K562 (cell line): Measurements from ENCODE around the gene RGS5. TPM values are rescaled to one million over a fixed set of nuclear protein-coding genes. Genes with fewer than 3 reads are reported as not detected.

Experiments used
- ATAC-seq: fragments of 200-7000 bp; cut with Tn5 transposase; 3 replicates; pipeline ENCODE4 v1.9.1; 2020; ENCODE audit warnings: moderate library complexity
- BruUV-seq: library from RNA; stranded (reverse); fragments of 400-500 nt; replicated peaks from 2 replicates; lab custom pipeline; 2021; lab: Mats Ljungman, UMichigan
- CTCF ChIA-PET: fragments of 300-600 bp; formaldehyde crosslinking; extraction: SDS; loops from one replicate; lab custom pipeline; 2021; ENCODE audit warnings: low intra/inter-chr PET ratio; lab: Yijun Ruan, JAX
- POLR2A ChIA-PET: fragments of 300-600, 350-650 bp; sonication (Branson Sonifier 250); formaldehyde crosslinking; extraction: SDS; loops from one replicate; lab custom pipeline; 2021; ENCODE audit warnings: antibody characterized with exemption, inconsistent platforms; lab: Yijun Ruan, JAX
- DNase-seq, 4 experiments: peaks; one replicate each; pipeline versions ENCODE4 v3.0.0 to v3.0.0-alpha.2; 2011 to 2018; ENCODE audit warnings: low spot score in 3 of 4, mixed read lengths in 3 of 4; ENCODE audit errors: extremely low read depth in 1 of 4
- FAIRE-seq: peaks from 2 replicates; lab custom pipeline; 2011; peaks lifted over from hg19 to GRCh38; lab: Jason Lieb, UNC
- H2AFZ ChIP-seq: 2 replicates; pipeline ENCODE4 v1.6.0; 2011; ENCODE audit warnings: low read depth, low read length, control low read depth, inconsistent platforms
- H3K27ac ChIP-seq: fragments of 200-600 bp; 3 replicates; pipeline ENCODE4 v1.8.0; 2011; ENCODE audit warnings: low read depth, mild to moderate bottlenecking, control low read depth, inconsistent platforms, low read length, moderate library complexity, mixed read lengths; ENCODE audit errors: extremely low read depth
- H3K27me3 ChIP-seq, 2 experiments: fragments of 300-600 bp in 1 of 2; 2 replicates in 1 of 2; 3 replicates in 1 of 2; pipeline versions ENCODE4 v1.6.0 to v1.8.0; 2011; ENCODE audit warnings: inconsistent platforms in 2 of 2, low read length in 2 of 2, mild to moderate bottlenecking in 1 of 2, mixed read lengths in 1 of 2, moderate library complexity in 1 of 2; ENCODE audit not compliant: control insufficient read depth in 2 of 2, insufficient read depth in 2 of 2
- H3K36me3 ChIP-seq: fragments of 300-600 bp; 3 replicates; pipeline ENCODE4 v1.8.0; 2011; ENCODE audit warnings: mild to moderate bottlenecking, low read length, inconsistent platforms; ENCODE audit not compliant: control insufficient read depth, insufficient read depth
- H3K4me1 ChIP-seq, 2 experiments: fragments of 200-600 bp in 1 of 2; replicated peaks in 1 of 2; 2 replicates in 1 of 2; 3 replicates in 1 of 2; pipeline versions ENCODE4 v1.5.1 to v1.8.0; 2011; ENCODE audit warnings: inconsistent platforms in 2 of 2, low read length in 2 of 2, mild to moderate bottlenecking in 1 of 2, mixed read lengths in 1 of 2, moderate library complexity in 1 of 2; ENCODE audit not compliant: control insufficient read depth in 2 of 2, insufficient read depth in 2 of 2
- H3K4me2 ChIP-seq: 2 replicates; pipeline ENCODE4 v1.6.1; 2011; ENCODE audit warnings: low read length, control low read depth, inconsistent platforms, mixed read lengths; ENCODE audit not compliant: insufficient read depth
- H3K4me3 ChIP-seq: fragments of 200-600 bp; sonication (generic), shearing (Covaris generic); 2 replicates; pipeline ENCODE4 v1.5.1; 2016; ENCODE audit warnings: control low read depth, inconsistent platforms
- H3K79me2 ChIP-seq: fragments of 200-600 bp; 3 replicates; pipeline ENCODE4 v1.8.0; 2011; ENCODE audit warnings: low read length, inconsistent platforms; ENCODE audit not compliant: control insufficient read depth, insufficient read depth
- H3K9ac ChIP-seq, 2 experiments: 2 replicates each; pipeline versions ENCODE4 v1.6.0 to v1.6.1; 2011; ENCODE audit warnings: low read depth in 2 of 2, low read length in 2 of 2, control low read depth in 1 of 2, inconsistent platforms in 1 of 2, mild to moderate bottlenecking in 1 of 2, mixed read lengths in 1 of 2; ENCODE audit not compliant: insufficient read depth in 1 of 2
- H3K9me1 ChIP-seq: one replicate; pipeline ENCODE4 v1.6.0; 2011; ENCODE audit warnings: inconsistent platforms, mild to moderate bottlenecking, low read length, moderate library complexity; ENCODE audit not compliant: control insufficient read depth, insufficient read depth
- H3K9me3 ChIP-seq: replicated peaks from 2 replicates; pipeline ENCODE4 v1.5.1; 2011; ENCODE audit warnings: low read depth, low read length, inconsistent platforms; ENCODE audit not compliant: control insufficient read depth, insufficient read depth
- H4K20me1 ChIP-seq: replicated peaks from 2 replicates; pipeline ENCODE4 v1.6.1; 2011; ENCODE audit warnings: low read length, inconsistent platforms, mixed read lengths; ENCODE audit not compliant: control insufficient read depth, insufficient read depth
- C11orf30 ChIP-seq: fragments of 450-650 bp; IDR thresholded peaks from 2 replicates; pipeline ENCODE4 v1.6.1; 2016; ENCODE audit warnings: low read depth, mild to moderate bottlenecking
- CLOCK ChIP-seq: fragments of 250-450 bp; sonication (Bioruptor Pico); IDR thresholded peaks from 2 replicates; pipeline ENCODE4 v1.4.0; 2020; ENCODE audit warnings: mild to moderate bottlenecking, moderate library complexity, borderline replicate concordance
- MAFF ChIP-seq: IDR thresholded peaks from 2 replicates; pipeline ENCODE4 v1.6.1; 2012; ENCODE audit warnings: low read length, improper control_type of control experiment
- MAFG ChIP-seq: fragments of 450-650 bp; conservative IDR thresholded peaks from 2 replicates; pipeline ENCODE4 v1.6.1; 2016; ENCODE audit warnings: missing genetic modification characterization, missing compliant biosample characterization
- MAFK ChIP-seq: IDR thresholded peaks from 2 replicates; pipeline ENCODE4 v1.6.1; 2011; ENCODE audit warnings: low read length, improper control_type of control experiment
- MXI1 ChIP-seq: IDR thresholded peaks from 2 replicates; pipeline ENCODE4 v1.6.1; 2011; ENCODE audit warnings: low read depth, mild to moderate bottlenecking, improper control_type of control experiment, low read length
- NFRKB ChIP-seq: fragments of 450-650 bp; IDR thresholded peaks from 2 replicates; pipeline ENCODE4 v1.6.1; 2016; ENCODE audit warnings: low read depth
- TGIF2 ChIP-seq: sonication (generic); formaldehyde crosslinking; IDR thresholded peaks from 2 replicates; pipeline ENCODE4 v1.8.1; 2022; ENCODE audit warnings: mild to moderate bottlenecking, missing genetic modification reagents, moderate library complexity
- ZMIZ1 ChIP-seq, 2 experiments: fragments of 150-350 bp in 1 of 2; IDR thresholded peaks; 2 replicates each; pipeline ENCODE4 v1.6.1; 2012 to 2016; ENCODE audit warnings: low read depth in 2 of 2, low read length in 2 of 2, mild to moderate bottlenecking in 1 of 2, moderate library complexity in 1 of 2
- ZNF316 ChIP-seq: fragments of 450-650 bp; IDR thresholded peaks from 2 replicates; pipeline ENCODE4 v1.6.1; 2016
- ZNF431 ChIP-seq: sonication (generic); formaldehyde crosslinking; IDR thresholded peaks from 2 replicates; pipeline ENCODE4 v1.8.0; 2022; ENCODE audit warnings: mild to moderate bottlenecking, missing genetic modification reagents
- WGBS: fragments of 100-300 bp; shearing (Covaris generic); methylation state at CpG from one replicate; pipeline ENCODE4 v1.1.6; 2016; ENCODE audit warnings: low coverage, mixed read lengths; ENCODE audit not compliant: insufficient coverage; ENCODE audit errors: missing lambda C conversion rate; 5-methylcytosine and 5-hydroxymethylcytosine counted together
- in situ Hi-C: fragments of 300-500 bp; cut with MboI; formaldehyde crosslinking; loops from 4 replicates; pipeline ENCODE4 v1.15.0; 2018; ENCODE audit warnings: inconsistent platforms, mixed read lengths
- intact Hi-C: fragments of 100-400 bp; cut with micrococcal nuclease; formaldehyde crosslinking; loops from 2 replicates; pipeline ENCODE4 v1.14.2; 2022
- polyA plus RNA-seq, 8 experiments: library from polyadenylated mRNA; depleted of rRNA in 4 of 8; stranded (reverse) in 5 of 8; unstranded in 3 of 8; fragments of >200 nt; fragmentation: Nextera tagmentation in 2 of 8; fragmentation: Illumina TruSeq in 1 of 8; extraction: Ambion mirVana in 2 of 8; extraction: Trizol in 1 of 8; gene quantifications; 2 replicates each; pipeline versions ENCODE4 v1.2.1 to v1.2.3, GENCODE V29; 2011 to 2014; ENCODE audit warnings: inconsistent platforms in 1 of 8, missing spikeins in 1 of 8
- total RNA-seq, 7 experiments: library from RNA; depleted of rRNA in 6 of 7; stranded (reverse); fragments of >200 nt in 6 of 7; fragmentation: Illumina TruSeq in 2 of 7; extraction: Trizol in 2 of 7; gene quantifications; 2 replicates each; pipeline versions ENCODE4 v1.2.1 to v1.2.3, GENCODE V29; 2011 to 2021; ENCODE audit warnings: low replicate concordance in 1 of 7
- TF ChIP-seq, protein P1 (sequence below): fragments of 450-650 bp; formaldehyde crosslinking; IDR thresholded peaks from 2 replicates; pipeline ENCODE4 v1.4.0; 2020; ENCODE audit warnings: mild to moderate bottlenecking, moderate library complexity
- TF ChIP-seq, protein P2 (sequence below): fragments of 200-800 bp; sonication (Bioruptor generic); IDR thresholded peaks from 2 replicates; pipeline ENCODE4 v1.6.1; 2017; ENCODE audit warnings: missing genetic modification characterization, missing compliant biosample characterization

Gene RGS5
- total and polyA plus RNA-seq, 9 of the 15 experiments (the other 6 are each of a cell fraction or from before 2014, with no cell fraction given) = 0.71 to 5.3 (median 2.4) TPM

- H3K79me2 ChIP-seq = no peaks in the 10 kb centered on the region
- in situ Hi-C loops = no loop called here
- WGBS = 0% methylated on average over 2 of the region's 2 CpGs
Measured at GRCh38 chr1:163128282-163128681, 74.4 kb downstream of the RGS5 start.

More at GRCh38 chr1:163128282-163128681, 74.4 kb downstream of the RGS5 start:
- no peaks in the 10 kb centered on the region; a peak in 1 of 5 replicates for H3K27me3 ChIP-seq
- H3K36me3 ChIP-seq = no peaks in the 10 kb centered on the region
- H3K4me1 ChIP-seq = no peaks in the 10 kb centered on the region
- ATAC-seq (no peak), FAIRE-seq (no peak), DNase-seq (no peak)
- BruUV-seq = no TSS peak
- no peak overlapping the region for H2AFZ ChIP-seq
- H3K9ac ChIP-seq = no peak overlapping the region
- intact Hi-C loops = no loop called here
- ChIA-PET CTCF (no interaction called here), POLR2A (interaction anchor here (0.7 to 1.4 kb wide), 2 partner anchors 53 to 249 kb away, joined by 3 read pairs; no protein-coding TSS in a partner anchor)
- H3K27ac ChIP-seq = no peak overlapping the region
- no peak overlapping the region for H3K4me3 ChIP-seq
- H4K20me1 ChIP-seq = no peaks in the 10 kb centered on the region
- no peaks in the 10 kb centered on the region for H3K9me3 ChIP-seq
- no peak overlapping the region for H3K4me2 ChIP-seq
- peak; percentile 88 for TF ChIP-seq ZNF316
- TF ChIP-seq NFRKB = no peak
- peak; percentile 64; the same call in 1 of the 2 replicates for TF ChIP-seq MAFF
- no peak for TF ChIP-seq TGIF2 (CRISPR knock-in tag)
- peak; percentile 62; the same call in 1 of the 2 replicates for TF ChIP-seq MAFK
- peak; percentile 65 for TF ChIP-seq MAFG (tag)
- TF ChIP-seq MXI1 = no peak
- TF ChIP-seq CLOCK (CRISPR knock-in tag) = no peak
- peak; percentile 74 for TF ChIP-seq C11orf30
- no peak for TF ChIP-seq ZMIZ1 (IDR thresholded peaks at IDR 0.05; ENCODE audit: low read depth in 2 of 2, low read length in 2 of 2)
- TF ChIP-seq, protein P1, sequence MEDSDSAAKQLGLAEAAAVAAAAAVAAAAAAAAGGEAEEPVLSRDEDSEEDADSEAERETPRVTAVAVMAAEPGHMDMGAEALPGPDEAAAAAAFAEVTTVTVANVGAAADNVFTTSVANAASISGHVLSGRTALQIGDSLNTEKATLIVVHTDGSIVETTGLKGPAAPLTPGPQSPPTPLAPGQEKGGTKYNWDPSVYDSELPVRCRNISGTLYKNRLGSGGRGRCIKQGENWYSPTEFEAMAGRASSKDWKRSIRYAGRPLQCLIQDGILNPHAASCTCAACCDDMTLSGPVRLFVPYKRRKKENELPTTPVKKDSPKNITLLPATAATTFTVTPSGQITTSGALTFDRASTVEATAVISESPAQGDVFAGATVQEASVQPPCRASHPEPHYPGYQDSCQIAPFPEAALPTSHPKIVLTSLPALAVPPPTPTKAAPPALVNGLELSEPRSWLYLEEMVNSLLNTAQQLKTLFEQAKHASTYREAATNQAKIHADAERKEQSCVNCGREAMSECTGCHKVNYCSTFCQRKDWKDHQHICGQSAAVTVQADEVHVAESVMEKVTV (CRISPR knock-in tag) = no peak
- TF ChIP-seq, protein P2, sequence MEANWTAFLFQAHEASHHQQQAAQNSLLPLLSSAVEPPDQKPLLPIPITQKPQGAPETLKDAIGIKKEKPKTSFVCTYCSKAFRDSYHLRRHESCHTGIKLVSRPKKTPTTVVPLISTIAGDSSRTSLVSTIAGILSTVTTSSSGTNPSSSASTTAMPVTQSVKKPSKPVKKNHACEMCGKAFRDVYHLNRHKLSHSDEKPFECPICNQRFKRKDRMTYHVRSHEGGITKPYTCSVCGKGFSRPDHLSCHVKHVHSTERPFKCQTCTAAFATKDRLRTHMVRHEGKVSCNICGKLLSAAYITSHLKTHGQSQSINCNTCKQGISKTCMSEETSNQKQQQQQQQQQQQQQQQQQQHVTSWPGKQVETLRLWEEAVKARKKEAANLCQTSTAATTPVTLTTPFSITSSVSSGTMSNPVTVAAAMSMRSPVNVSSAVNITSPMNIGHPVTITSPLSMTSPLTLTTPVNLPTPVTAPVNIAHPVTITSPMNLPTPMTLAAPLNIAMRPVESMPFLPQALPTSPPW = no peak
- no peak for TF ChIP-seq ZNF431 (CRISPR knock-in tag)
- H3K9me1 ChIP-seq = no peaks in the 10 kb centered on the region
